Measurements from ENCODE around the gene PARD3B.

GRCh38 chr2:205274801-205275200, 729.5 kb downstream of the PARD3B start:
- TF ChIP-seq, protein P1, sequence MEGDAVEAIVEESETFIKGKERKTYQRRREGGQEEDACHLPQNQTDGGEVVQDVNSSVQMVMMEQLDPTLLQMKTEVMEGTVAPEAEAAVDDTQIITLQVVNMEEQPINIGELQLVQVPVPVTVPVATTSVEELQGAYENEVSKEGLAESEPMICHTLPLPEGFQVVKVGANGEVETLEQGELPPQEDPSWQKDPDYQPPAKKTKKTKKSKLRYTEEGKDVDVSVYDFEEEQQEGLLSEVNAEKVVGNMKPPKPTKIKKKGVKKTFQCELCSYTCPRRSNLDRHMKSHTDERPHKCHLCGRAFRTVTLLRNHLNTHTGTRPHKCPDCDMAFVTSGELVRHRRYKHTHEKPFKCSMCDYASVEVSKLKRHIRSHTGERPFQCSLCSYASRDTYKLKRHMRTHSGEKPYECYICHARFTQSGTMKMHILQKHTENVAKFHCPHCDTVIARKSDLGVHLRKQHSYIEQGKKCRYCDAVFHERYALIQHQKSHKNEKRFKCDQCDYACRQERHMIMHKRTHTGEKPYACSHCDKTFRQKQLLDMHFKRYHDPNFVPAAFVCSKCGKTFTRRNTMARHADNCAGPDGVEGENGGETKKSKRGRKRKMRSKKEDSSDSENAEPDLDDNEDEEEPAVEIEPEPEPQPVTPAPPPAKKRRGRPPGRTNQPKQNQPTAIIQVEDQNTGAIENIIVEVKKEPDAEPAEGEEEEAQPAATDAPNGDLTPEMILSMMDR (IDR thresholded peaks at IDR 0.05; ENCODE audit: low read depth, low read length, poor library complexity, severe bottlenecking): no peak
- TF ChIP-seq EZH2phosphoT487 (IDR thresholded peaks at IDR 0.05; ENCODE audit: borderline replicate concordance, low read length): no peak
